ENCODE results near the gene RTL3.

The RTL3 gene, protein sequence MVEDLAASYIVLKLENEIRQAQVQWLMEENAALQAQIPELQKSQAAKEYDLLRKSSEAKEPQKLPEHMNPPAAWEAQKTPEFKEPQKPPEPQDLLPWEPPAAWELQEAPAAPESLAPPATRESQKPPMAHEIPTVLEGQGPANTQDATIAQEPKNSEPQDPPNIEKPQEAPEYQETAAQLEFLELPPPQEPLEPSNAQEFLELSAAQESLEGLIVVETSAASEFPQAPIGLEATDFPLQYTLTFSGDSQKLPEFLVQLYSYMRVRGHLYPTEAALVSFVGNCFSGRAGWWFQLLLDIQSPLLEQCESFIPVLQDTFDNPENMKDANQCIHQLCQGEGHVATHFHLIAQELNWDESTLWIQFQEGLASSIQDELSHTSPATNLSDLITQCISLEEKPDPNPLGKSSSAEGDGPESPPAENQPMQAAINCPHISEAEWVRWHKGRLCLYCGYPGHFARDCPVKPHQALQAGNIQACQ

DNA sequence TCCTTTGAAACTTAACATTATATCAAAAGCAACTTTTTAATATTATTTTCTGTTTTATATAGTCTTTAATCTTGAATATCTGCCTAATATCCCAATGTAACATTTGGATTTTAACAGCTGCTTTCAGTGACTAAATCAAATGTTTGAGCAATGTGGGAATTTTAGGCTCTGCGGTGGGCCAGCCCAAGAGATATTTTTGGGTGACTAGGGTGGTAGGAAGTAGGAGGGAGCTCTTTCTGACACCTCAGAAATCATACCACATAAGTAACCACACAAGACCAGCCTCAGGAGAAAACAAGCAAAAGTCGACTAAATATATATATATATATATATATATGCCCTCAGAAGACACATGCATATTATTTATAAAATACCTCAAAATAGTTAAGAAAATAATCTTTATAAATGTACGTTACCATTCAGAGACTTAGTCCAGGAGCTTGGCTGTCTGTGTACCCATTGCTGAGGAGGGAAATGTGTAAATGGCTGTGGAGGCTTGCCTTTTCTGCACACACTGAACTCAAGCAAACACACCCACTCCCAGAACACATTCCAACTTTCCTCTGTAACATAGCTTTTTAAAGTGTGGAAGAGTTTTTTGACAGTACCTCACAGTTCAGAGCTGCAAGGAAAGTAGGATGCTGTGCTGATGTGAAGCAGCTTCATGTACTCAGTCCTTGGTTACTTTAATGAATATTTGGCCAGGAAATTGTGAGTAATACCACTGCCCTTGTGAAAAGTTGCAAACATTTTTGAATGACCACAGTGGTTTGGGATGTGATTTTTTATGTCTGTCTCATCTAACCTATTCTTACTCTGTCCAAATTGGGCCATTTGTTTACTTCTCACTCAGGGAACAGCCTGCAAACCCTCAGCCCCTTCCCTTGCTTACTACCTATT, at the start of gene RTL3:
Gene RTL3, minus strand, starts transcription at position 484 of the 900 bp plus-strand sequence. CDS start 908 bp downstream, outside the sequence.
- TF ChIP-seq, protein P1, sequence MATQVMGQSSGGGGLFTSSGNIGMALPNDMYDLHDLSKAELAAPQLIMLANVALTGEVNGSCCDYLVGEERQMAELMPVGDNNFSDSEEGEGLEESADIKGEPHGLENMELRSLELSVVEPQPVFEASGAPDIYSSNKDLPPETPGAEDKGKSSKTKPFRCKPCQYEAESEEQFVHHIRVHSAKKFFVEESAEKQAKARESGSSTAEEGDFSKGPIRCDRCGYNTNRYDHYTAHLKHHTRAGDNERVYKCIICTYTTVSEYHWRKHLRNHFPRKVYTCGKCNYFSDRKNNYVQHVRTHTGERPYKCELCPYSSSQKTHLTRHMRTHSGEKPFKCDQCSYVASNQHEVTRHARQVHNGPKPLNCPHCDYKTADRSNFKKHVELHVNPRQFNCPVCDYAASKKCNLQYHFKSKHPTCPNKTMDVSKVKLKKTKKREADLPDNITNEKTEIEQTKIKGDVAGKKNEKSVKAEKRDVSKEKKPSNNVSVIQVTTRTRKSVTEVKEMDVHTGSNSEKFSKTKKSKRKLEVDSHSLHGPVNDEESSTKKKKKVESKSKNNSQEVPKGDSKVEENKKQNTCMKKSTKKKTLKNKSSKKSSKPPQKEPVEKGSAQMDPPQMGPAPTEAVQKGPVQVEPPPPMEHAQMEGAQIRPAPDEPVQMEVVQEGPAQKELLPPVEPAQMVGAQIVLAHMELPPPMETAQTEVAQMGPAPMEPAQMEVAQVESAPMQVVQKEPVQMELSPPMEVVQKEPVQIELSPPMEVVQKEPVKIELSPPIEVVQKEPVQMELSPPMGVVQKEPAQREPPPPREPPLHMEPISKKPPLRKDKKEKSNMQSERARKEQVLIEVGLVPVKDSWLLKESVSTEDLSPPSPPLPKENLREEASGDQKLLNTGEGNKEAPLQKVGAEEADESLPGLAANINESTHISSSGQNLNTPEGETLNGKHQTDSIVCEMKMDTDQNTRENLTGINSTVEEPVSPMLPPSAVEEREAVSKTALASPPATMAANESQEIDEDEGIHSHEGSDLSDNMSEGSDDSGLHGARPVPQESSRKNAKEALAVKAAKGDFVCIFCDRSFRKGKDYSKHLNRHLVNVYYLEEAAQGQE (IDR thresholded peaks at IDR 0.05; ENCODE audit: low read depth) = no peak

DNA sequence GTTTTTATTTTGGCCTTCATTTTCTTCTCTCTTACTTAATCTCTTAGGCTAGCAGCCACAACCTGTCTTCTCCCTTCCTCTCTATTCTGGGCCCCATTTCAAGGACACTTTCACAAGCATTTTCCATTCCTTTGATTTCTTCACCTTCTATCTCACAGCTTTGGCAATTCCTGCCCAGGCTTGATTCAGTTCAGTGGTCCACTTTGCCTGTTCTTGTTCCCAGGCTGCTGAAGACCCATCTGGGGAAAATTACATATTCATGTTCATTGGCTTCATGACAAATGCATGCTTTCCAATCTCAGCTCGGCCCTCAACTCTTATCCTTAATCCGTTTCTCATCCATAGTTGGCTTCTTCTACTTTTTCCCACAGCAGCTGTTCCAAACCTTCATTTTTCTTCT, 49.7 kb upstream of the RTL3 start:
- no peak for TF ChIP-seq RAD21 (IDR thresholded peaks at IDR 0.05; ENCODE audit: low read depth)

DNA sequence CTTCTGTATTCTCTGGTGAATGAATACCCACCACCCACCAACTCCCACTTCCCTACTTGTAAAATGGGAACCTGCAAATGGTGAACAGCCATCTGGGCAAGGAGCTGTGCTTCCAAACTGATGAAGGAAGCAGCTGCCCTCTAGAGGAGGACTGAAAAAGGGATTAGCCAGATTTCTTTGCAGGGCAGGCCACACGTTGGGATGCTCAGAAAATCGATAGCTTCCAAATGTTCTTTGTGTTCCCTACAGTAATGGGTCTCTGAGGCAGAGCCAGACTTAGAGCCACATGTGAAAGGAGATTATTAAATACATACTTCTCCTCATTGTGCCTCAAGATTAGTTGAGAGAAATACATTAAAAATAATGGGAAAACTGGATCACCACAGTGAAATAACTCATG, 49.1 kb upstream of the RTL3 start:
- TF ChIP-seq ZBTB7A (IDR thresholded peaks at IDR 0.05; ENCODE audit: low read depth) (no peak), EP300 (IDR thresholded peaks at IDR 0.05; ENCODE audit: borderline replicate concordance) (no peak), EGR1 (IDR thresholded peaks at IDR 0.05) (no peak), RAD21 (IDR thresholded peaks at IDR 0.05; ENCODE audit: low read depth) (peak; percentile 47; the same call in 1 of the 2 replicates)
- TF ChIP-seq, protein P1 (IDR thresholded peaks at IDR 0.05; ENCODE audit: low read depth) = no peak

DNA sequence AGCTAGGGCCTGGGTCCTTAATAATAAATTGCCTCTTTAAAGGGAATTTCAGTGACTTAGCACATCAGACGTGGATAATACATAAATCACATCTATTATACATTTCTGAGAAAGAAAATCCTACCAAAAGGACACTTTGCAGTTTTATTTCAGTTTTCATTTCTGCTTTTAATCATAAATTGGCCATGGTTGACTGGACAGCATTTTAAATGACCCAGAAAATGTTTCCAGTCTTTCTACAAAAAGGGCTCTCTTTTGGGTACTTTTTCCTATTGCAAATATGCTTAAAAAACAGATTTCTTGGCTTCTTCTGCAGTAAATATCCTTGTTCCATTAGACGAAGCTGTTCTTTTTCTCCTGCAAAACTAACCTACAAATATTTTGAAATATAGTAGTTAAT, 46.9 kb upstream of the RTL3 start:
- TF ChIP-seq TEAD4 (IDR thresholded peaks at IDR 0.05) (no peak), YY1 (IDR thresholded peaks at IDR 0.05; ENCODE audit: low read depth) (no peak), FOXM1 (IDR thresholded peaks at IDR 0.05; ENCODE audit: borderline replicate concordance, low read depth) (no peak), EP300 (IDR thresholded peaks at IDR 0.05; ENCODE audit: borderline replicate concordance) (no peak), RAD21 (IDR thresholded peaks at IDR 0.05; ENCODE audit: low read depth) (no peak)
- TF ChIP-seq, protein P2, sequence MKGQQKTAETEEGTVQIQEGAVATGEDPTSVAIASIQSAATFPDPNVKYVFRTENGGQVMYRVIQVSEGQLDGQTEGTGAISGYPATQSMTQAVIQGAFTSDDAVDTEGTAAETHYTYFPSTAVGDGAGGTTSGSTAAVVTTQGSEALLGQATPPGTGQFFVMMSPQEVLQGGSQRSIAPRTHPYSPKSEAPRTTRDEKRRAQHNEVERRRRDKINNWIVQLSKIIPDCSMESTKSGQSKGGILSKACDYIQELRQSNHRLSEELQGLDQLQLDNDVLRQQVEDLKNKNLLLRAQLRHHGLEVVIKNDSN (IDR thresholded peaks at IDR 0.05) = no peak

DNA sequence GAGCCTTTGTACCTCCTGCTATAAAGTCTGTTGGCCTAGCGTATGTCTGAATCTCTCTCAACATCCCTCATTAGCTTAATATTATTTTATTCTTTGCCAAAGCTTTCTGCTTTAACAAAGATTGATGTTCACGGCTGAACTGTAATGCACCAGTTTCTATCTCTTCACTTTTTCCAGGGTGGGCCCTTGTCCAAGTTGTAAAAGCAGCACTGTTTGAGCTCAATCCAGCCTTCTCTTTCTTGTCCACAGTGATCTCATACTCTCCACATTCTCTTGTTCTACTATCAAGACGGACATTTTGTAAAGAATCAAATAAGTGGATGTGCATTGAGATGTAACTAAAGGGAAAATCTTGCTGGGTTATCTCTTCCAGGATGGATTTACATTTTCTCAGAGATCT, 34.4 kb upstream of the RTL3 start:
- TF ChIP-seq RAD21 (IDR thresholded peaks at IDR 0.05; ENCODE audit: low read depth) (no peak), YY1 (IDR thresholded peaks at IDR 0.05; ENCODE audit: low read depth) (no peak), FOXM1 (IDR thresholded peaks at IDR 0.05; ENCODE audit: borderline replicate concordance, low read depth) (no peak), TCF12 (IDR thresholded peaks at IDR 0.05; ENCODE audit: low read depth) (no peak), NFIC (IDR thresholded peaks at IDR 0.05) (no peak), EP300 (IDR thresholded peaks at IDR 0.05; ENCODE audit: borderline replicate concordance) (no peak), ZBTB7A (IDR thresholded peaks at IDR 0.05; ENCODE audit: low read depth) (no peak), CEBPB (IDR thresholded peaks at IDR 0.05) (no peak), TAF1 (IDR thresholded peaks at IDR 0.05; ENCODE audit: low read depth) (no peak), CREB1 (IDR thresholded peaks at IDR 0.05; ENCODE audit: low read depth) (no peak), TEAD4 (IDR thresholded peaks at IDR 0.05) (no peak)
- TF ChIP-seq, protein P2 (IDR thresholded peaks at IDR 0.05) = no peak

DNA sequence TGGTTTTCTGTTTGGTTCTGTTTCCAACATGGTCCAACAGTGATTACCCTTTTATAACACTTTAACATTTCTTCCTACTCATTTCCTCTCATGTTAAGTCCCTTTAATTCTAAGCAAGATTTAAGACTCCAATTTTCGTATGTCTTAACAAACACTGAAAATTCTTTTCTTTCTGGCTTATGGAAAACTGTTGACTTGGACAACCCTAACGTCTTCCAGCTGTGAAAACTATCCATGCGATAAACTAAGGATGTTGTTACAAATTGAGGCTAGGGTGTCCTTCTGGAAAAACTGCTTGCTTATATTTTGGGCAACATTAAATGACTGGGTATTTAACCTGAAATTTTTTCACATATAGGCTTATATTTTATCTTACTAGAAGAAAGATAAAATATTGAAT, 33.9 kb upstream of the RTL3 start:
- TF ChIP-seq ZBTB7A (IDR thresholded peaks at IDR 0.05; ENCODE audit: low read depth) (no peak), EP300 (IDR thresholded peaks at IDR 0.05; ENCODE audit: borderline replicate concordance) (no peak), CREB1 (IDR thresholded peaks at IDR 0.05; ENCODE audit: low read depth) (no peak), FOXM1 (IDR thresholded peaks at IDR 0.05; ENCODE audit: borderline replicate concordance, low read depth) (no peak), TEAD4 (IDR thresholded peaks at IDR 0.05) (no peak), EGR1 (IDR thresholded peaks at IDR 0.05) (no peak)
- TF ChIP-seq, protein P2 (IDR thresholded peaks at IDR 0.05) = no peak

Measured in Ishikawa (cell line).